ENCODE measurements around the gene FHOD3.

FHOD3 gene

DNA sequence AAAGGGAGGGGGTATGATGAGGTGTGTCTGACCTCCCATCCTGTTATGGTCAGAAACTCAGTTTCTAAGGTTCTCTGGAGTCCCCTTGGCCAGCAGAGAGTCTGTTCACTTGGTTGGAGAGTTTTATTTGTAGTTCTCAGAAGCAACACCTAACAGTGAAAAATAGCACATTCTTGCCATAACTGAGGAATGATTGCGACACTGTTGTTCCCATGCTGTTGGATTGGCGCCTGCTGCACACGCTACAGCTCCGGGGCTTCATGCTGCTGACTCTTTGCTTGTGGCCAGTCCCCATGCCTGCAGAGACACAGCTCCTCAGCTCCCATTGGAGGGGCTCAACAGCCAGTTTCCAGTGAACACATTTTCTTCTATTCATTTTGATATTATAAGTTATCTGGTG, 489.2 kb downstream of the FHOD3 start:
- TF ChIP-seq POLR2A (IDR thresholded peaks at IDR 0.05; ENCODE audit: extremely low read depth, insufficient read length) (no peak), MYC (IDR thresholded peaks at IDR 0.05; ENCODE audit: low read depth, low read length) (no peak)
- TF ChIP-seq, protein P1, sequence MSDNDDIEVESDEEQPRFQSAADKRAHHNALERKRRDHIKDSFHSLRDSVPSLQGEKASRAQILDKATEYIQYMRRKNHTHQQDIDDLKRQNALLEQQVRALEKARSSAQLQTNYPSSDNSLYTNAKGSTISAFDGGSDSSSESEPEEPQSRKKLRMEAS (IDR thresholded peaks at IDR 0.05; ENCODE audit: low read depth, low read length): no peak
- TF ChIP-seq, protein P2, sequence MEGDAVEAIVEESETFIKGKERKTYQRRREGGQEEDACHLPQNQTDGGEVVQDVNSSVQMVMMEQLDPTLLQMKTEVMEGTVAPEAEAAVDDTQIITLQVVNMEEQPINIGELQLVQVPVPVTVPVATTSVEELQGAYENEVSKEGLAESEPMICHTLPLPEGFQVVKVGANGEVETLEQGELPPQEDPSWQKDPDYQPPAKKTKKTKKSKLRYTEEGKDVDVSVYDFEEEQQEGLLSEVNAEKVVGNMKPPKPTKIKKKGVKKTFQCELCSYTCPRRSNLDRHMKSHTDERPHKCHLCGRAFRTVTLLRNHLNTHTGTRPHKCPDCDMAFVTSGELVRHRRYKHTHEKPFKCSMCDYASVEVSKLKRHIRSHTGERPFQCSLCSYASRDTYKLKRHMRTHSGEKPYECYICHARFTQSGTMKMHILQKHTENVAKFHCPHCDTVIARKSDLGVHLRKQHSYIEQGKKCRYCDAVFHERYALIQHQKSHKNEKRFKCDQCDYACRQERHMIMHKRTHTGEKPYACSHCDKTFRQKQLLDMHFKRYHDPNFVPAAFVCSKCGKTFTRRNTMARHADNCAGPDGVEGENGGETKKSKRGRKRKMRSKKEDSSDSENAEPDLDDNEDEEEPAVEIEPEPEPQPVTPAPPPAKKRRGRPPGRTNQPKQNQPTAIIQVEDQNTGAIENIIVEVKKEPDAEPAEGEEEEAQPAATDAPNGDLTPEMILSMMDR (IDR thresholded peaks at IDR 0.05; ENCODE audit: low read depth, low read length): no peak
- DNase-seq (ENCODE audit: low read depth): no peak
- H3K4me3 ChIP-seq (ENCODE audit: low read depth, low read length): no peak overlapping the region

DNA sequence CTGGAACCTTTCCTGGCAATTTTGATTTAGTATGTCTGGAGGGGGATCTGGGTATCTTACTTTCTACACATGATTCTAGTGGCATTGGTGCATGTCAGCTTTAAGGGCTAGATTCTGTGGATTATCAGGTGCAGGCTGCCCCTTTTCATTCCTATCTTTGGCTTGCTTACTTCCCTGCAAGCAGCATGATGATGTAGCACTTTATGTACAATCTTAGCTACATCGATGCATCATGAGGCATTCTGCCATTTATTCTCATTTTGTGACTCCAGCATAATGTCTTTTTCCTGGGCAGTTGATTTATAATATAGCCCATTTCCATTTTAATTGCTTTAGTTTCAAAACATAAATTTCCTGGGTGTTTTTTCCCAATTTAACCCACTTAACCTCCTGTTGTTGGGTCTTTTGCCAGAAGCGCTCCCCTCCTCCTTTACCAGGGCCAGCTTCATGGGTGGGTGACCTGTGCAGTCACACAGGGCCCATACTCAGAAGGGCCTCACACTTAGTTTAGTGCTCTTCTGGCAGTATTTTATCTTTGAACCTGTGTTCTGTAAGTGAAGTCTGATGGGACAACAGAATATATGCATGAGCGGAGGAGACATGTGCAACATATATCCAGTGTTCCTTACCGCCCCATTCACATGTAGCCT, 495.2 kb downstream of the FHOD3 start:
- H3K4me3 ChIP-seq (ENCODE audit: low read depth, low read length): no peak overlapping the region
- no peak for DNase-seq (ENCODE audit: low read depth)
- TF ChIP-seq, protein P2 (IDR thresholded peaks at IDR 0.05; ENCODE audit: low read depth, low read length): no peak
- TF ChIP-seq MYC (IDR thresholded peaks at IDR 0.05; ENCODE audit: low read depth, low read length) (no peak), POLR2A (IDR thresholded peaks at IDR 0.05; ENCODE audit: extremely low read depth, insufficient read length) (no peak)
- TF ChIP-seq, protein P1 (IDR thresholded peaks at IDR 0.05; ENCODE audit: low read depth, low read length): no peak

DNA sequence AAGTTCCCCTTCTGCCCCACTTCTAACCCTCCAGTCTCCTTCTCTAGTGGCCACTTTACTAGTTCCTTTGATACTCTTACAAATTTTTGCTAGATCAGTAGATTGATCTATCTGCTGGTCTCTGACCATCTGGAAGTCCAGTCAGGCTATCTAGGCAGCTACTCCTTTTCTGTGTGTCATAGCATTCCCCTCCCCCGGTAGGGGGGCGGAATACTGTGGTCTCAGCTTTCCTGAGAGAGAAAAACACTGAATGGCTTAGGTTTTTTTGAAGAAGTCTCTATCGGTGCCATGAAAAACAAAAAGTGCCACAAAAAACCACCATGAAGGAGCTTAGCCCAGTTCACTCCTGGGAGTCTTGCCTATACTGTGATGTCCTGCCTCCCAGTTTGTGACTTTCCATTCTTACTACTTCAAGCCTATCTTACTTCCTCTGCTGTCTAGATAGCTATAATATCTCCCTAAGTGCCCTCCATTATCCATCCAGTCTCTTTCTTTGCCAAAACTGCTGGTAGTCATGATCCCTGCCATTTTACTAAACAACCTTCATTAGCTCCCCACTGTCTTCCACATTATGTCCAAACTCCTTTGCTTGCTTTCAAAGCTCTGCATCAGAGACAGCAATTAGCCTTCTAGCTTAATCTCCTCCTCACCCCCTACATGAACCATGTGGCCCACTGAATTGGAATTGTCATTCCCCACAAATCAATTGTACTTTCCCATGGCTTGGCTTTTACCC, 501.4 kb downstream of the FHOD3 start:
- TF ChIP-seq, protein P1 (IDR thresholded peaks at IDR 0.05; ENCODE audit: low read depth, low read length): no peak
- TF ChIP-seq POLR2A (IDR thresholded peaks at IDR 0.05; ENCODE audit: extremely low read depth, insufficient read length): no peak
- TF ChIP-seq, protein P2 (IDR thresholded peaks at IDR 0.05; ENCODE audit: low read depth, low read length): no peak
- no peak for TF ChIP-seq MYC (IDR thresholded peaks at IDR 0.05; ENCODE audit: low read depth, low read length)
- no peak for DNase-seq (ENCODE audit: low read depth)
- no peak overlapping the region for H3K4me3 ChIP-seq (ENCODE audit: low read depth, low read length)

DNA sequence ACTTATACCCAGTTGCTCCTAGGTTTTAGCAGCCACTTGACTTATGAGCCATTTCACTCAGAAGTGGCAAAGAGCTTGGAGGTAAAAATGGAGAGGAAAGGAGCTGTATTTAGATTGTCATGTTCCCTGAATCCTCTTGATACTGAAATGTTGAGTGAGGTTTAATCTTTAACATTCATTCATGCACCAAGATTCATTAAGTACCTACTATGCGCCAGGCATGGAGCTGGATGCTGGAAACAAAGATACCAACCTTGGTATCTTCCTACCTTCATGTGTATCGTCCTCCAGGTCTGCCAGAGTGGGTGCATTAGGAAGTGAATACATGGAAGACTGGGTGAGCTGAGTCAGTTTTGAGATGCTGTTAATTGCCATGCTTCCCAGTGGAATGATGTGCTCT, 507.6 kb downstream of the FHOD3 start:
- TF ChIP-seq POLR2A (IDR thresholded peaks at IDR 0.05; ENCODE audit: extremely low read depth, insufficient read length) (no peak), MYC (IDR thresholded peaks at IDR 0.05; ENCODE audit: low read depth, low read length) (no peak)
- TF ChIP-seq, protein P2 (IDR thresholded peaks at IDR 0.05; ENCODE audit: low read depth, low read length): no peak
- TF ChIP-seq, protein P1 (IDR thresholded peaks at IDR 0.05; ENCODE audit: low read depth, low read length): no peak
- no peak for DNase-seq (ENCODE audit: low read depth)
- no peak overlapping the region for H3K4me3 ChIP-seq (ENCODE audit: low read depth, low read length)

DNA sequence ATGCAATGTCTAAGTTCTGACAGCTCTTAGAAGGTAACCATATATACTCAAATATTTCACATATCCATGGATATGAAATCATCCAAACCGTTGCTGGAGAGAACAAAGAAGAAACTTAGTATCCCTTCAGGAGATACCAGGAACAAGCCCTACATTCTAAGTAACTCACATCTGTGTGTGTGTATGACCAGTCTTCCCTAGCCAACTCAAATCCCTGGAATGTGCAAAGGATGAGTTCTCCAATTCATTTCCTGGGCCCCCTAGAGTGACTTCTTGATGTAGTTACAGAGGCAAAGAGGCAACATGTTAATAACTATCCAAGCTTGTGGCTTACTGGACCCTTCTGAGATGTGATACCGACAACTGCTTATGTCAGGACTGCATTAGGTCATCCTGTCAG, 511.2 kb downstream of the FHOD3 start:
- no peak overlapping the region for H3K4me3 ChIP-seq (ENCODE audit: low read depth, low read length)
- no peak for DNase-seq (ENCODE audit: low read depth)
- no peak for TF ChIP-seq MYC (IDR thresholded peaks at IDR 0.05; ENCODE audit: low read depth, low read length)
- TF ChIP-seq, protein P1 (IDR thresholded peaks at IDR 0.05; ENCODE audit: low read depth, low read length): no peak
